Measurements from ENCODE around the gene EFCAB9. TPM values are rescaled to one million over a fixed set of nuclear protein-coding genes. Genes with fewer than 3 reads are reported as not detected.

The EFCAB9 gene
- total and polyA plus RNA-seq, 2 donors (not counting 1 experiment from before 2014, with no cell fraction given): not detected

DNA sequence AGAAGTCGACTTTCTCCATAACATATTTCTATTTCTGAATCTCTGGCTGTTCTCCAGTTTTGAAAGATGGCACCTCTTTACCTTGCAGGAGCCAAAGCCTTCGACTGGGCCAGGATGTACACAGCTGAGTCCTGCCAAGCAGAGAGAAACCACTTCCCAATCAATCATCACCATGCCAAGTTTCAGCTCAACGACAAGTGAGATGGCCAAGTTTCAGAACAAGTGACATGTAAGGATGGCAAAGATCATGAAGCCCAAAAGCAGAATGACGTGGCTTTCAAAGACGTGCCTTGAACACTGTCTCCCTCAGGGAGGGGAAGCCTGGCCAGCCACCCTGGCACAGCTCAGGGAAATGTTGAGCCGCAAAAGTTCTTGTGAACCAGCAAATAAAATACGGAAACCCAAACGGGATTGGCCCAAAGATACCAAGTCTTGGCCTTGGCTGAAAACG lies 23.7 kb upstream of the EFCAB9 start:
- no peak for DNase-seq (ENCODE audit: low read depth in 2 of 2)
- Histone ChIP-seq H3K27ac (ENCODE audit: insufficient read depth, low read length) (no peak overlapping the region), H3K9ac (ENCODE audit: insufficient read depth, low read length) (no peak overlapping the region), H4K20me1 (ENCODE audit: control insufficient read depth, extremely low read depth, insufficient read depth, low read length) (no peaks in the 10 kb centered on the region), H3K27me3 (ENCODE audit: control insufficient read depth, insufficient read depth, low read length) (no peaks in the 10 kb centered on the region), H3K4me3 (replicated peaks in 1 of 4; ENCODE audit: control extremely low read depth in 1 of 4, insufficient read depth in 1 of 4, low read depth in 3 of 4, low read length in 4 of 4) (no peak overlapping the region), H3K4me1 (ENCODE audit: control insufficient read depth, extremely low read depth, insufficient read depth, low read length) (peaks cover 5% of the 10 kb centered on the region), H3K79me2 (ENCODE audit: control insufficient read depth, insufficient read depth, low read length) (peaks cover 6% of the 10 kb centered on the region), H2AFZ (ENCODE audit: low read length) (no peak overlapping the region), H3K4me2 (ENCODE audit: extremely low read depth, insufficient read depth, low read length) (no peak overlapping the region), H3K9me3 (ENCODE audit: control insufficient read depth, insufficient read depth, low read depth, low read length) (no peaks in the 10 kb centered on the region), H3K36me3 (ENCODE audit: control insufficient read depth, insufficient read depth, low read length) (no peaks in the 10 kb centered on the region)
- no peak for TF ChIP-seq EZH2 (IDR thresholded peaks at IDR 0.05; ENCODE audit: low read length, missing control alignments)
- TF ChIP-seq, protein P1, sequence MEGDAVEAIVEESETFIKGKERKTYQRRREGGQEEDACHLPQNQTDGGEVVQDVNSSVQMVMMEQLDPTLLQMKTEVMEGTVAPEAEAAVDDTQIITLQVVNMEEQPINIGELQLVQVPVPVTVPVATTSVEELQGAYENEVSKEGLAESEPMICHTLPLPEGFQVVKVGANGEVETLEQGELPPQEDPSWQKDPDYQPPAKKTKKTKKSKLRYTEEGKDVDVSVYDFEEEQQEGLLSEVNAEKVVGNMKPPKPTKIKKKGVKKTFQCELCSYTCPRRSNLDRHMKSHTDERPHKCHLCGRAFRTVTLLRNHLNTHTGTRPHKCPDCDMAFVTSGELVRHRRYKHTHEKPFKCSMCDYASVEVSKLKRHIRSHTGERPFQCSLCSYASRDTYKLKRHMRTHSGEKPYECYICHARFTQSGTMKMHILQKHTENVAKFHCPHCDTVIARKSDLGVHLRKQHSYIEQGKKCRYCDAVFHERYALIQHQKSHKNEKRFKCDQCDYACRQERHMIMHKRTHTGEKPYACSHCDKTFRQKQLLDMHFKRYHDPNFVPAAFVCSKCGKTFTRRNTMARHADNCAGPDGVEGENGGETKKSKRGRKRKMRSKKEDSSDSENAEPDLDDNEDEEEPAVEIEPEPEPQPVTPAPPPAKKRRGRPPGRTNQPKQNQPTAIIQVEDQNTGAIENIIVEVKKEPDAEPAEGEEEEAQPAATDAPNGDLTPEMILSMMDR (conservative IDR thresholded peaks at IDR 0.05 in 1 of 2, IDR thresholded peaks at IDR 0.05 in 1 of 2; ENCODE audit: low read depth in 1 of 2, low read length in 2 of 2): no peak

DNA sequence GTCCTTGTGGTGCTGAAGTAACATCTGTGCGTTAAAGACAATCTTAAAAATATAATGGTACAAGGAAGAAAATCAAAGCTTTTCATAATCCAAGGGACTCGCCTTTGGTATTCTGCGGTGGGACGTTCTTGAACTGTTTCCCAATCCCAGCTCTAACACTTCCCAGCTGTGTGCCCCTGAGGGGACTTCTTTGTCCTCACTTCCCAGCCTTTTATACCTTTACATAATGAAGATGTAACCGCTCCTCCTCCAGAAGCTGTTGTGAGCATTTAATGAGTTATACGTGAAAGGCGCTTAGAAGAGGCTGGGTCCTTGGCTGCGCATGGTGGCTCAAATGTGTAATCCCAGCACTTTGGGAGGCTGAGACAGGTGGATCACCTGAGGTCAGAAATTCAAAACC lies 22.9 kb upstream of the EFCAB9 start:
- H3K9ac ChIP-seq (ENCODE audit: insufficient read depth, low read length): no peak overlapping the region
- no peaks in the 10 kb centered on the region for H3K36me3 ChIP-seq (ENCODE audit: control insufficient read depth, insufficient read depth, low read length)
- H2AFZ ChIP-seq (ENCODE audit: low read length): no peak overlapping the region
- no peaks in the 10 kb centered on the region for H3K9me3 ChIP-seq (ENCODE audit: control insufficient read depth, insufficient read depth, low read depth, low read length)
- H3K79me2 ChIP-seq (ENCODE audit: control insufficient read depth, insufficient read depth, low read length): peaks cover 6% of the 10 kb centered on the region
- peaks cover 3% of the 10 kb centered on the region for H3K4me1 ChIP-seq (ENCODE audit: control insufficient read depth, extremely low read depth, insufficient read depth, low read length)
- H3K4me2 ChIP-seq (ENCODE audit: extremely low read depth, insufficient read depth, low read length): no peak overlapping the region
- H3K27me3 ChIP-seq (ENCODE audit: control insufficient read depth, insufficient read depth, low read length): no peaks in the 10 kb centered on the region
- H3K27ac ChIP-seq (ENCODE audit: insufficient read depth, low read length): no peak overlapping the region
- no peak overlapping the region for H3K4me3 ChIP-seq (replicated peaks in 1 of 4; ENCODE audit: control extremely low read depth in 1 of 4, insufficient read depth in 1 of 4, low read depth in 3 of 4, low read length in 4 of 4)
- no peak for TF ChIP-seq EZH2 (IDR thresholded peaks at IDR 0.05; ENCODE audit: low read length, missing control alignments)
- TF ChIP-seq, protein P1 (conservative IDR thresholded peaks at IDR 0.05 in 1 of 2, IDR thresholded peaks at IDR 0.05 in 1 of 2; ENCODE audit: low read depth in 1 of 2, low read length in 2 of 2): no peak
- DNase-seq (ENCODE audit: low read depth in 2 of 2): no peak
- no peaks in the 10 kb centered on the region for H4K20me1 ChIP-seq (ENCODE audit: control insufficient read depth, extremely low read depth, insufficient read depth, low read length)

DNA sequence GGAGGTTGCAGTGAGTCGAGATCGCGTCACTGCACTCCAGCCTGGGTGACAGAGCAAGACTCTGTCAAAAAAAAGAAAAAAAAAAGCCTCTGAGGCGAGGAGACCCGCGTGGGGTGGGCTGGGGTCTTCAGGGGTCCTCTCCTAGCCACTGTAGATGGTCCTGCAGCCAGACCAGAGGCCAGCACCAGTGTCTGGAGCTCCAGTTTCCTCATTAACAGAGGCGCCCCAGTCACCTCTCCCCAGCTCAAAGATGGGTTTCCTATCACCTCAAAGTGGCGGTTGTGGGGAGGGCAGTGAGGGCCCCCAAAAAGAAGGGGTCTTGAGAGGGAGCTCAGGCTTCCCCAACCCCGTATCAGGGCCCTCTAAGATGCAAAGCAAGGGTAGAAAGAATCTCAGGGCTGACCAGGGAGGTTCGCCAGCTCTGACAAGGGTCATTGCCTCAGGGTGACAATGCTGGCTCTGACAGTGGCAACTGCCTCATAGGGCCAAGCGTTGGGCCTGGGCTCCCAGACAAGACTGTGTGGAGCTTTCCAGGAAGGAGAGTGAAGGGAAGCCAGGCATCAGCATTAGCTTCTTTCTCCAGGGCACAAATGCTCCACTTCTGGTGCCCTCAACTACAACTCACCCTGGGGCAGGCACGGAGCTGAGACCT lies 20.9 kb upstream of the EFCAB9 start:
- no peak overlapping the region for H3K27ac ChIP-seq (ENCODE audit: insufficient read depth, low read length)
- no peak overlapping the region for H3K9ac ChIP-seq (ENCODE audit: insufficient read depth, low read length)
- H3K27me3 ChIP-seq (ENCODE audit: control insufficient read depth, insufficient read depth, low read length): no peaks in the 10 kb centered on the region
- H3K4me1 ChIP-seq (ENCODE audit: control insufficient read depth, extremely low read depth, insufficient read depth, low read length): peaks cover under 1% of the 10 kb centered on the region
- DNase-seq (ENCODE audit: low read depth in 2 of 2): no peak
- TF ChIP-seq EZH2 (IDR thresholded peaks at IDR 0.05; ENCODE audit: low read length, missing control alignments): no peak
- TF ChIP-seq, protein P1 (conservative IDR thresholded peaks at IDR 0.05 in 1 of 2, IDR thresholded peaks at IDR 0.05 in 1 of 2; ENCODE audit: low read depth in 1 of 2, low read length in 2 of 2): no peak
- no peaks in the 10 kb centered on the region for H3K9me3 ChIP-seq (ENCODE audit: control insufficient read depth, insufficient read depth, low read depth, low read length)
- no peaks in the 10 kb centered on the region for H3K36me3 ChIP-seq (ENCODE audit: control insufficient read depth, insufficient read depth, low read length)
- no peak overlapping the region for H2AFZ ChIP-seq (ENCODE audit: low read length)
- H3K4me3 ChIP-seq (replicated peaks in 1 of 4; ENCODE audit: control extremely low read depth in 1 of 4, insufficient read depth in 1 of 4, low read depth in 3 of 4, low read length in 4 of 4): no peak overlapping the region
- H3K4me2 ChIP-seq (ENCODE audit: extremely low read depth, insufficient read depth, low read length): no peak overlapping the region
- H3K79me2 ChIP-seq (ENCODE audit: control insufficient read depth, insufficient read depth, low read length): peaks cover 6% of the 10 kb centered on the region
- H4K20me1 ChIP-seq (ENCODE audit: control insufficient read depth, extremely low read depth, insufficient read depth, low read length): no peaks in the 10 kb centered on the region
